Measurements from ENCODE around the gene UGT1A10. TPM values are rescaled to one million over a fixed set of nuclear protein-coding genes. Genes with fewer than 3 reads are reported as not detected.

UGT1A10 gene
- total RNA-seq, 1 experiment from 2014 or later: not detected

GRCh38 chr2:233681521-233682099, 45.4 kb downstream of the UGT1A10 start, which contains the start of gene UGT1A7:
TSS of gene UGT1A7 (plus strand) at chr2:233681901. CDS start at chr2:233681938, 37 bp downstream.
- no peaks in the 10 kb centered on the region for H3K23me2 ChIP-seq (ENCODE audit: insufficient read length, low read depth, low read length, poor library complexity, severe bottlenecking)
- no peak for TF ChIP-seq CTCF (conservative IDR thresholded peaks at IDR 0.05)
- Mint-ChIP-seq H3K27me3 (ENCODE audit: low read depth) (peaks cover 3% of the 10 kb centered on the region; the same call in 1 of the 2 replicates), H3K4me3 (no peak within 1 kb of the TSS), H3K36me3 (ENCODE audit: insufficient read depth in 1 of 3, low read depth in 3 of 3) (no peaks in the 10 kb centered on the region), H3K9me3 (no peaks in the 10 kb centered on the region), H3K4me1 (no peaks in the 10 kb centered on the region), H3K27ac (peak within 1 kb of the TSS in 1 of 3 experiments; percentile 55; a peak in 2 of 7 replicates)
- H2AK5ac ChIP-seq (ENCODE audit: insufficient read length, low read length): no peak within 1 kb of the TSS
- H4K20me1 ChIP-seq (ENCODE audit: control insufficient read depth, insufficient read depth, insufficient read length): no peaks in the 10 kb centered on the region
- no peak within 1 kb of the TSS for H4K8ac ChIP-seq (replicated peaks; ENCODE audit: insufficient read length, low read depth, low read length)
- H3K56ac ChIP-seq (ENCODE audit: insufficient read length, low read depth, low read length): no peak within 1 kb of the TSS
- H3K79me2 ChIP-seq (ENCODE audit: insufficient read depth, low read length): no peaks in the 10 kb centered on the region
- H2BK20ac ChIP-seq (ENCODE audit: low read depth, low read length, poor library complexity, severe bottlenecking): no peak within 1 kb of the TSS
- H4K5ac ChIP-seq (ENCODE audit: insufficient read length, low read depth, low read length): no peak within 1 kb of the TSS
- no peak within 1 kb of the TSS for H3K18ac ChIP-seq (ENCODE audit: insufficient read length, low read depth, low read length)
- no peak within 1 kb of the TSS for H3K14ac ChIP-seq (ENCODE audit: insufficient read depth, low read length)
- H2BK12ac ChIP-seq (ENCODE audit: insufficient read length, low read depth, low read length): no peak within 1 kb of the TSS
- H3K9ac ChIP-seq (ENCODE audit: extremely low read depth, insufficient read length, low read length): no peak within 1 kb of the TSS
- no peaks in the 10 kb centered on the region for H3K4me1 ChIP-seq (ENCODE audit: insufficient read depth, low read length)
- H2AFZ ChIP-seq (ENCODE audit: low read length): no peak within 1 kb of the TSS
- H3K4me2 ChIP-seq (ENCODE audit: insufficient read depth, insufficient read length, low read length): no peak within 1 kb of the TSS
- H3K4ac ChIP-seq (ENCODE audit: low read depth, low read length): no peak within 1 kb of the TSS
- H3K23ac ChIP-seq (ENCODE audit: insufficient read length, low read depth, low read length): no peak within 1 kb of the TSS
- WGBS (ENCODE audit: extremely low coverage, insufficient read length, low lambda C conversion rate): 100% methylated on average over 1 of the region's 5 CpGs
- no peaks in the 10 kb centered on the region for H3K9me3 ChIP-seq (ENCODE audit: control insufficient read depth, low read depth, low read length)
- H3K79me1 ChIP-seq (ENCODE audit: insufficient read depth, low read depth, low read length, poor library complexity, severe bottlenecking): no peaks in the 10 kb centered on the region
- no peak within 1 kb of the TSS for H2BK5ac ChIP-seq (ENCODE audit: insufficient read length, low read length)
- no peaks in the 10 kb centered on the region for H3K27me3 ChIP-seq (ENCODE audit: insufficient read depth, low read length)
- H4K91ac ChIP-seq (ENCODE audit: insufficient read length, low read depth, low read length): no peak within 1 kb of the TSS
- H3T11ph ChIP-seq (ENCODE audit: low read length): no peak within 1 kb of the TSS
- no peak within 1 kb of the TSS for H2BK15ac ChIP-seq (ENCODE audit: low read depth, low read length)
- DNase-seq: no peak
- H2BK120ac ChIP-seq (ENCODE audit: low read depth, low read length, poor library complexity, severe bottlenecking): no peak within 1 kb of the TSS
- no peak within 1 kb of the TSS for H3K27ac ChIP-seq (ENCODE audit: insufficient read length, low read depth, low read length)
